RWPE2 (cell line): ENCODE results near the gene DTNBP1.

Experiments used
- ATAC-seq: fragments of 200-7000 bp; cut with Tn5 transposase; 3 replicates; pipeline ENCODE4 v1.9.1; 2021; ENCODE audit warnings: low read depth
- DNase-seq: peaks from one replicate; pipeline ENCODE4 v3.0.0-alpha.2; 2020; ENCODE audit warnings: low spot score
- H3K27ac ChIP-seq: fragments of 450-650 bp; 2 replicates; pipeline ENCODE4 v1.5.1; 2017; ENCODE audit warnings: mild to moderate bottlenecking; ENCODE audit not compliant: poor library complexity, severe bottlenecking
- H3K27me3 ChIP-seq: fragments of 250-450 bp; sonication (Bioruptor Pico); 2 replicates; pipeline ENCODE4 v1.5.1; 2021; ENCODE audit warnings: mild to moderate bottlenecking, moderate library complexity; ENCODE audit not compliant: insufficient read depth, poor library complexity, severe bottlenecking
- H3K36me3 ChIP-seq: fragments of 250-450 bp; sonication (Bioruptor Pico); 2 replicates; pipeline ENCODE4 v1.5.1; 2020; ENCODE audit warnings: low read depth, mild to moderate bottlenecking, moderate library complexity
- H3K4me1 ChIP-seq: fragments of 250-450 bp; sonication (Bioruptor Pico); 2 replicates; pipeline ENCODE4 v1.5.1; 2021; ENCODE audit warnings: mild to moderate bottlenecking, moderate library complexity; ENCODE audit not compliant: insufficient read depth, poor library complexity, severe bottlenecking
- H3K4me3 ChIP-seq: fragments of 250-450 bp; sonication (Bioruptor Pico); 2 replicates; pipeline ENCODE4 v1.5.1; 2021; ENCODE audit warnings: mild to moderate bottlenecking, moderate library complexity; ENCODE audit not compliant: severe bottlenecking
- H3K9me3 ChIP-seq: fragments of 250-450 bp; sonication (Bioruptor Pico); 2 replicates; pipeline ENCODE4 v1.5.1; 2021; ENCODE audit warnings: mild to moderate bottlenecking, moderate library complexity; ENCODE audit not compliant: severe bottlenecking
- CTCF ChIP-seq: fragments of 450-650 bp; IDR thresholded peaks from one replicate; pipeline ENCODE4 v1.5.1; 2017; ENCODE audit warnings: mild to moderate bottlenecking, moderate library complexity; ENCODE audit not compliant: poor library complexity, severe bottlenecking

DTNBP1 gene

DNA sequence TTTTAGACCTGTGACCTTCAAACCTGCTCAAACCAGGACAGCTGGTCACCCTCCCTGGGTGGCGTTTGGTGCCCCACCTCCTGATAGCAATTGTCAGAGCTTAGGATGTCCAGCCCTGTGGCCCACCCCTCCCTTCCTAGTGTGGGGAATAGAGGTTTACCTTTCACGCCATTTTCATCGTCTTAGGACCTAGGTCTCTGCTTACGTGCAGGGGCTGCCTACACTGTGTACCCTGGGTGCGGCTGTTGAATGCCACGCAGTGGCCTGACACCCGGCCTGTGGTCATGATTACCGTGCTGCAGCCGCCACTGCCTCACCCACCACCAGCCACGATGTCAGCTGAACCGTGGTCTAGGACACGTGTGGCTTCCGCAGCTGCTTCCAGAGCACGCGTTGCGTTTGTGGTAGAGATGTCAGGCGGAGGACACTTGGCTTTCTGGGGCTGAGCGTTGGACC, 157.3 kb downstream of the DTNBP1 start:
- no peaks in the 10 kb centered on the region for H3K9me3 ChIP-seq
- H3K36me3 ChIP-seq = peaks cover 49% of the 10 kb centered on the region
- TF ChIP-seq CTCF = no peak
- no peaks in the 10 kb centered on the region for H3K27me3 ChIP-seq
- H3K4me1 ChIP-seq = peaks cover 12% of the 10 kb centered on the region
- no peak overlapping the region for H3K4me3 ChIP-seq
- no peak for ATAC-seq
- H3K27ac ChIP-seq = peak overlapping the region; percentile 37
- DNase-seq = no peak

DNA sequence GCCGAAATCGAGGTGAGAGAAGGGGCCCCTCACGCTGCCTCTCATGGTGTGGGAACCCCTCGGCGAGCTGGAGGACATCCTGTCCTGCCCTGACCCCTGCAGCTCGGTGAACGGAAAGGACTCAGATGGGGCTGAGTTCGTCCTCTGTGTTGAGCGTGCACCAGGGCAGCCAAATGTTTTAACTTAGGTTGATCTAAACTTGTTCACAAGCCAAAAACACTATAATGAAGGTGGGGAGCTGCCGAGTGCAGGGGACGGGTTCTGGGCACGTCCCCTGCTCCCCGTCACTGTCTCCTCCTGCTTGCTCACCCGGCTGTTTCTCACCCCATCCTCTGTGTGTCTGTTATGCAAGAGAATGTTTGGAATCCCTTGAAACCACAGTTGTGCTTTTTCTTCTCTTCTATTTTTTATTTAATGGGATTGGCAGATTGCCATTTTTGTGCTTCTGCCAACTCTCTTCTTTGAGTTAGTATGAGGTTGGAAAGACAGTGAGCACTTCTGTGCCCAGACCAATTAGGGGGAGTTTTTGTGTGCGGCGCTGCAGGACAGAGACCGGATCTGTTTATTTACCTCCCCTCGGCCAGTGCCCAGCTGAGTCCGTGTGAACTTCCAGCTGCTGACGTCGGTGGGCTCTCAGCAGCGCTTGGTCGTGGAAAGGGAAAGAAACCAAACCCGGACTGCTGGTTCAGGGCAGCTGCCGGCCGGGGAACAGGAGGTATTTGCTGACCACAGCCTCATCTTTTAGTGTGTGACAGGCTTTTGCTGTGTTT, 158.1 kb downstream of the DTNBP1 start:
- TF ChIP-seq CTCF = peak; percentile 9
- Histone ChIP-seq H3K4me1 (peaks cover 12% of the 10 kb centered on the region), H3K27me3 (no peaks in the 10 kb centered on the region), H3K4me3 (no peak overlapping the region), H3K36me3 (peaks cover 53% of the 10 kb centered on the region), H3K9me3 (no peaks in the 10 kb centered on the region), H3K27ac (peak overlapping the region; percentile 37)
- ATAC-seq (peak; percentile 88), DNase-seq (no peak)

DNA sequence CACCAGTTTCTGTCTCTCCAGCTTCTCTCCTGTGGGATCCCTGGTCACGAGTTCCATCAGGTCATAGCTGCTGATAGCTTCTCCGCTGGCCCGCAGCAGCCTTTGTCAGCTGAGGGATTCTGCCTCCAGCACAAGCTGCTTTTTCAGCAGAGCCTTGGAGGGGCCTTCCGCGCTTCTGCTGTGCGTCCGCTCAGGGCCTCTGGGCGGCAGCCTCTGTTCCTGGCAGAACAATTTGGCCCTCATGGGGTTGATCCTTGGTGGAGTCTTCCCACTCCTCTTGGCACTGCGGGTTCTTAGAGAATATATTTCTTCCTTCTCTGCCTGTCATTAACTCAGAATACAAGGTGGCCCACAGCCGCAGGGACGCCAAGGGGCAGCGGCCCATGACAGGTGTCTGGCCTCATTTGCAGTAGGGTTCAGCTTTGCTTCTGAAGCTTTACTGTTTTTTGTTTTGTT, 158.8 kb downstream of the DTNBP1 start:
- no peak for DNase-seq
- Histone ChIP-seq H3K9me3 (no peaks in the 10 kb centered on the region), H3K36me3 (peaks cover 47% of the 10 kb centered on the region), H3K4me3 (no peak overlapping the region), H3K4me1 (peaks cover 12% of the 10 kb centered on the region), H3K27ac (peak overlapping the region; percentile 37), H3K27me3 (no peaks in the 10 kb centered on the region)
- no peak for ATAC-seq
- TF ChIP-seq CTCF = no peak

- ATAC-seq (no peak), DNase-seq (no peak)
- no peak overlapping the region for H3K4me3 ChIP-seq
- TF ChIP-seq CTCF = no peak
- H3K27me3 ChIP-seq = no peaks in the 10 kb centered on the region
- H3K4me1 ChIP-seq = peaks cover 19% of the 10 kb centered on the region
- H3K9me3 ChIP-seq = no peaks in the 10 kb centered on the region
- no peak overlapping the region for H3K27ac ChIP-seq
- peaks cover 39% of the 10 kb centered on the region for H3K36me3 ChIP-seq
Measured at GRCh38 chr6:15503346-15503680, 159.5 kb downstream of the DTNBP1 start.
